RWPE2 (cell line): ENCODE measurements around the gene TRAK2.
A peak's percentile ranks its signal among the peaks of the same experiment; 100 is the strongest.

Experiments
- ATAC-seq: fragments of 200-7000 bp; cut with Tn5 transposase; 3 replicates; pipeline ENCODE4 v1.9.1; 2021; ENCODE audit warnings: low read depth
- DNase-seq: peaks from one replicate; pipeline ENCODE4 v3.0.0-alpha.2; 2020; ENCODE audit warnings: low spot score
- H3K27ac ChIP-seq: fragments of 450-650 bp; 2 replicates; pipeline ENCODE4 v1.5.1; 2017; ENCODE audit warnings: mild to moderate bottlenecking; ENCODE audit not compliant: poor library complexity, severe bottlenecking
- H3K27me3 ChIP-seq: fragments of 250-450 bp; sonication (Bioruptor Pico); 2 replicates; pipeline ENCODE4 v1.5.1; 2021; ENCODE audit warnings: mild to moderate bottlenecking, moderate library complexity; ENCODE audit not compliant: insufficient read depth, poor library complexity, severe bottlenecking
- H3K36me3 ChIP-seq: fragments of 250-450 bp; sonication (Bioruptor Pico); 2 replicates; pipeline ENCODE4 v1.5.1; 2020; ENCODE audit warnings: low read depth, mild to moderate bottlenecking, moderate library complexity
- H3K4me1 ChIP-seq: fragments of 250-450 bp; sonication (Bioruptor Pico); 2 replicates; pipeline ENCODE4 v1.5.1; 2021; ENCODE audit warnings: mild to moderate bottlenecking, moderate library complexity; ENCODE audit not compliant: insufficient read depth, poor library complexity, severe bottlenecking
- H3K4me3 ChIP-seq: fragments of 250-450 bp; sonication (Bioruptor Pico); 2 replicates; pipeline ENCODE4 v1.5.1; 2021; ENCODE audit warnings: mild to moderate bottlenecking, moderate library complexity; ENCODE audit not compliant: severe bottlenecking
- H3K9me3 ChIP-seq: fragments of 250-450 bp; sonication (Bioruptor Pico); 2 replicates; pipeline ENCODE4 v1.5.1; 2021; ENCODE audit warnings: mild to moderate bottlenecking, moderate library complexity; ENCODE audit not compliant: severe bottlenecking
- TF ChIP-seq, protein P1 (sequence below): fragments of 450-650 bp; IDR thresholded peaks from one replicate; pipeline ENCODE4 v1.5.1; 2017; ENCODE audit warnings: mild to moderate bottlenecking, moderate library complexity; ENCODE audit not compliant: poor library complexity, severe bottlenecking

The TRAK2 gene

DNA sequence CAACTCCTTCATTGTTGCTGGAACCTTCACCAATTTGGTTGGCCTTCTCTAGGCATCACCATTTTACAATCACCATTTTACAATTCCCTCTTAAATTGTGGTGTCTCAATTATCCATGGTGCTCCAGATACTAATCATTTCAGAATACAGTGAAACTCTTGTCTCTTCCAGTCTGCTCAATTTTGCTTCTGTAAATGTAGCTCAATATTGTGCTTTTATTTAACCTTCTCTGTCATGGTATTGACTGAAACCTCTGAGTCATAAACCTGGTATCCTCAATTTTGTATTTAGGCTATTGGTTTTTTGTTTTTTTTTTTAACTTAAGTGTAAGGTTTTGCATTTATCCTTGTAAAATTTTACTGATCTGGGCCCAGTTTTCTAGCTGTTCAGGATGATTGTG lies 16.4 kb upstream of the TRAK2 start:
- TF ChIP-seq, protein P1, sequence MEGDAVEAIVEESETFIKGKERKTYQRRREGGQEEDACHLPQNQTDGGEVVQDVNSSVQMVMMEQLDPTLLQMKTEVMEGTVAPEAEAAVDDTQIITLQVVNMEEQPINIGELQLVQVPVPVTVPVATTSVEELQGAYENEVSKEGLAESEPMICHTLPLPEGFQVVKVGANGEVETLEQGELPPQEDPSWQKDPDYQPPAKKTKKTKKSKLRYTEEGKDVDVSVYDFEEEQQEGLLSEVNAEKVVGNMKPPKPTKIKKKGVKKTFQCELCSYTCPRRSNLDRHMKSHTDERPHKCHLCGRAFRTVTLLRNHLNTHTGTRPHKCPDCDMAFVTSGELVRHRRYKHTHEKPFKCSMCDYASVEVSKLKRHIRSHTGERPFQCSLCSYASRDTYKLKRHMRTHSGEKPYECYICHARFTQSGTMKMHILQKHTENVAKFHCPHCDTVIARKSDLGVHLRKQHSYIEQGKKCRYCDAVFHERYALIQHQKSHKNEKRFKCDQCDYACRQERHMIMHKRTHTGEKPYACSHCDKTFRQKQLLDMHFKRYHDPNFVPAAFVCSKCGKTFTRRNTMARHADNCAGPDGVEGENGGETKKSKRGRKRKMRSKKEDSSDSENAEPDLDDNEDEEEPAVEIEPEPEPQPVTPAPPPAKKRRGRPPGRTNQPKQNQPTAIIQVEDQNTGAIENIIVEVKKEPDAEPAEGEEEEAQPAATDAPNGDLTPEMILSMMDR, result no peak
- Histone ChIP-seq H3K27me3 (no peaks in the 10 kb centered on the region), H3K36me3 (peaks cover 11% of the 10 kb centered on the region), H3K4me3 (no peak overlapping the region), H3K9me3 (no peaks in the 10 kb centered on the region), H3K4me1 (peaks cover 20% of the 10 kb centered on the region), H3K27ac (peak overlapping the region; percentile 54)
- DNase-seq (no peak), ATAC-seq (no peak)

DNA sequence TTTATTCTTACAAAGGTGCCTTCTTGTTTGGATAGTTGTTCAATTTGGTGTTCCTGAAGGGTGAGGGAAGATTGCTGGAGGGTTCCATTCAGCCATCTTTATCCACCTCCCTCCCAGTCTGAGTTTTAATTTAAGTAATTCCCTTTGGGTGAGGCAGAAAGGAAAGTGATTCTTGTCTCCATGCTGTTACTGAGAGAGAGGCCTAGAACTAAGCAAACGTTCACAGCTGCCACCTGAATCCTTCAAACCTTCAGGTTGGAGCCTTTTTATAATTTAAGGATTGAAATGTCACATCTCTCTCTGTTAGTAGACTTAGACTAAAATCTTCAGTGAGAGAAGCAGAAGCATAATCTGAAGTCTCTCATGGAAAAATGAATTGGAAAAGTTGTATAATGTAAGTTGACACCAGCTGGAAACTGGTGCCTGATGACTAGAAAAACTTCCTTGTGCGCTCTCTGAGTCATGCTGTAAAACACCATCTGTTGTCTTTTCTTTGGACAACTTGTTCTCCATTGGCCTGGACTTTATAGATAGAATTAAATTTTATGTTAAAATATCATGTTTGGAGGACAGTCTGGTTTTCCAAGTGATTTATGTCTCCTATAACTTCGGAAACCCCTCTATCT lies 14.9 kb upstream of the TRAK2 start:
- Histone ChIP-seq H3K27me3 (no peaks in the 10 kb centered on the region), H3K9me3 (no peaks in the 10 kb centered on the region), H3K4me1 (peaks cover 20% of the 10 kb centered on the region), H3K4me3 (no peak overlapping the region), H3K36me3 (peaks cover 21% of the 10 kb centered on the region), H3K27ac (peak overlapping the region; percentile 54)
- no peak for DNase-seq
- TF ChIP-seq, protein P1, result no peak
- ATAC-seq, result peak; percentile 85

GRCh38 chr2:201465524-201465971 lies 14.3 kb upstream of the TRAK2 start:
- ATAC-seq (peak; percentile 14; the same call in 1 of the 3 replicates), DNase-seq (no peak)
- H3K9me3 ChIP-seq, result no peaks in the 10 kb centered on the region
- TF ChIP-seq, protein P1, result no peak
- H3K27ac ChIP-seq, result peak overlapping the region; percentile 54
- H3K27me3 ChIP-seq, result no peaks in the 10 kb centered on the region
- H3K4me1 ChIP-seq, result peaks cover 20% of the 10 kb centered on the region
- H3K4me3 ChIP-seq, result no peak overlapping the region
- H3K36me3 ChIP-seq, result peaks cover 17% of the 10 kb centered on the region

GRCh38 chr2:201464547-201464946 lies 13.3 kb upstream of the TRAK2 start:
- no peaks in the 10 kb centered on the region for H3K9me3 ChIP-seq
- TF ChIP-seq, protein P1, result no peak
- H3K36me3 ChIP-seq, result peaks cover 22% of the 10 kb centered on the region
- H3K4me3 ChIP-seq, result no peak overlapping the region
- H3K4me1 ChIP-seq, result peaks cover 20% of the 10 kb centered on the region
- H3K27ac ChIP-seq, result no peak overlapping the region
- no peaks in the 10 kb centered on the region for H3K27me3 ChIP-seq
- no peak for DNase-seq
- ATAC-seq, result no peak

DNA sequence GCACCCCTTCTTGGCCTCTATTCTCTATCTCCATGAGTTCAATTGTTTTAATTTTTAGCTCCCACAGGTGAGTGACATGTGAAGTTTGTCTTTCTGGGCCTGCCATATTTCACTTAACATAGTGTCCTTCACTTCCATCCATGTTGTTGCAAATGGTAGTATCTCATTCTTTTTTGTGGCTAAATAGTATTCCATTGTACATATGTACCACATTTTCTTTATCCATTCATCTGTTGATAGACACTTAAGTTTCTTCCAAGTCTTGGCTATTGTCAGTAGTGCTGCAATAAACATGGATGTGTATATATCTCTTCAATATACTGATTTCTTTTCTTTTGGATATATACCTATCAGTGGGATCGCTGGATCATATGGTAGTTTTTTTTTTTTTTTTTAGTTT lies 9.3 kb upstream of the TRAK2 start:
- Histone ChIP-seq H3K4me1 (no peaks in the 10 kb centered on the region), H3K27ac (no peak overlapping the region), H3K4me3 (no peak overlapping the region), H3K27me3 (no peaks in the 10 kb centered on the region), H3K36me3 (peaks cover 20% of the 10 kb centered on the region), H3K9me3 (no peaks in the 10 kb centered on the region)
- no peak for ATAC-seq
- no peak for DNase-seq
- TF ChIP-seq, protein P1, result no peak
